NCI-H82 treated with DMSO at 0.1 percent for 48 hours (cell line): ENCODE measurements around the gene HNRNPUL1.
"Not testable (repeated sequence)": the region's sequence is repeated elsewhere in the genome, so short reads cannot be mapped to it uniquely, and the experiment has no call there.

Experiments used
- DNase-seq: peaks from one replicate; lab custom pipeline; 2025; ENCODE audit not compliant: unreplicated experiment; lab: John Stamatoyannopoulos, UW

HNRNPUL1 gene

GRCh38 chr19:41273076-41273475, 8.9 kb downstream of the HNRNPUL1 start:
- DNase-seq: no peak

- DNase-seq: no peak
These were observed 10.6 kb downstream of the HNRNPUL1 start for GRCh38 chr19:41274802-41275201.

GRCh38 chr19:41276231-41276630, 12.1 kb downstream of the HNRNPUL1 start:
- DNase-seq: no peak

GRCh38 chr19:41278478-41278877, 14.3 kb downstream of the HNRNPUL1 start:
- DNase-seq: no peak

GRCh38 chr19:41288673-41289530, 24.7 kb downstream of the HNRNPUL1 start:
- no peak for DNase-seq

GRCh38 chr19:41289814-41290213, 25.6 kb downstream of the HNRNPUL1 start:
- not testable (repeated sequence) for DNase-seq

GRCh38 chr19:41294393-41294792, 30.2 kb downstream of the HNRNPUL1 start:
- no peak for DNase-seq

GRCh38 chr19:41295499-41295898, 31.3 kb downstream of the HNRNPUL1 start:
- no peak for DNase-seq

GRCh38 chr19:41296433-41296871, 32.3 kb downstream of the HNRNPUL1 start:
- no peak for DNase-seq

GRCh38 chr19:41297628-41298347, 33.6 kb downstream of the HNRNPUL1 start:
- DNase-seq: no peak

GRCh38 chr19:41298348-41298964, 34.3 kb downstream of the HNRNPUL1 start:
- no peak for DNase-seq

- DNase-seq: no peak
These were observed 35.0 kb downstream of the HNRNPUL1 start for GRCh38 chr19:41299046-41299754.

GRCh38 chr19:41299755-41300089, 35.5 kb downstream of the HNRNPUL1 start:
- no peak for DNase-seq

GRCh38 chr19:41300555-41300954, 36.4 kb downstream of the HNRNPUL1 start:
- no peak for DNase-seq

- no peak for DNase-seq
These were observed 38.6 kb downstream of the HNRNPUL1 start for GRCh38 chr19:41302624-41303351.

GRCh38 chr19:41303954-41304353, 39.8 kb downstream of the HNRNPUL1 start:
- DNase-seq: no peak

GRCh38 chr19:41304706-41305483, 40.7 kb downstream of the HNRNPUL1 start:
- DNase-seq: no peak

GRCh38 chr19:41305927-41306793, 42.0 kb downstream of the HNRNPUL1 start:
- DNase-seq: no peak
